Breast epithelium (tissue), 4 donors: ENCODE data around the gene BARX2. TPM values are rescaled to one million over a fixed set of nuclear protein-coding genes. Genes with fewer than 3 reads are reported as not detected.

Source experiments
- DNase-seq, 2 donors: peaks; one replicate each; pipeline ENCODE4 v3.0.0-alpha.2; 2019; ENCODE audit warnings: low spot score in 2 of 2
- H3K27ac ChIP-seq, 2 donors: fragments of 200-600 bp; sonication (generic) in 1 of 2; one replicate each; pipeline ENCODE4 v1.5.1; 2016 to 2019; ENCODE audit warnings: mild to moderate bottlenecking in 1 of 2
- H3K27me3 ChIP-seq, 2 donors: fragments of 200-600 bp; sonication (generic) in 1 of 2; one replicate each; pipeline versions ENCODE4 v1.5.1 to v1.6.0; 2017 to 2019; ENCODE audit warnings: control low read depth in 1 of 2, mild to moderate bottlenecking in 1 of 2
- H3K36me3 ChIP-seq: fragments of 200-600 bp; one replicate; pipeline ENCODE4 v1.5.1; 2019
- H3K4me1 ChIP-seq, 2 donors: fragments of 200-600 bp; sonication (generic); one replicate each; pipeline ENCODE4 v1.5.1; 2016 to 2019; ENCODE audit warnings: control low read depth in 1 of 2
- H3K4me3 ChIP-seq, 3 donors: fragments of 200-600 bp; sonication (generic); 1 replicate in 2 of 3; 2 replicates in 1 of 3; pipeline ENCODE4 v1.5.1; 2016 to 2019; ENCODE audit warnings: mild to moderate bottlenecking in 3 of 3, moderate library complexity in 2 of 3
- H3K9me3 ChIP-seq, 2 donors: fragments of 200-600 bp; sonication (generic) in 1 of 2; one replicate each; pipeline ENCODE4 v1.5.1; 2016 to 2019; ENCODE audit warnings: control low read depth in 1 of 2
- POLR2A ChIP-seq: fragments of 450-650 bp; IDR thresholded peaks from one replicate; pipeline ENCODE4 v1.6.1; 2016; ENCODE audit warnings: antibody characterized with exemption, mild to moderate bottlenecking, moderate library complexity
- POLR2AphosphoS5 ChIP-seq, 3 donors: sonication (generic); formaldehyde crosslinking; IDR thresholded peaks; one replicate each; pipeline ENCODE4 v1.6.1; 2017; ENCODE audit warnings: antibody characterized with exemption in 3 of 3
- intact Hi-C: fragments of 100-400 bp; cut with DNase I; formaldehyde crosslinking; loops from one replicate; pipeline ENCODE4 v1.15.1; 2023; ENCODE audit warnings: low total_unique reads
- total RNA-seq, 3 donors: library from RNA; depleted of rRNA; stranded (reverse); fragments of >200 nt; gene quantifications; one replicate each; pipeline ENCODE4 v1.1.0, GENCODE V29; 2016
- TF ChIP-seq, protein P1 (sequence below), 3 donors: fragments of 450-650 bp; IDR thresholded peaks; one replicate each; pipeline ENCODE4 v1.5.1; 2016 to 2017; ENCODE audit warnings: antibody characterized with exemption in 3 of 3, mild to moderate bottlenecking in 3 of 3, moderate library complexity in 3 of 3

BARX2 gene
- total RNA-seq, 3 donors from 2014 or later, result 8.2 to 19.5 TPM; not detected in 1

DNA sequence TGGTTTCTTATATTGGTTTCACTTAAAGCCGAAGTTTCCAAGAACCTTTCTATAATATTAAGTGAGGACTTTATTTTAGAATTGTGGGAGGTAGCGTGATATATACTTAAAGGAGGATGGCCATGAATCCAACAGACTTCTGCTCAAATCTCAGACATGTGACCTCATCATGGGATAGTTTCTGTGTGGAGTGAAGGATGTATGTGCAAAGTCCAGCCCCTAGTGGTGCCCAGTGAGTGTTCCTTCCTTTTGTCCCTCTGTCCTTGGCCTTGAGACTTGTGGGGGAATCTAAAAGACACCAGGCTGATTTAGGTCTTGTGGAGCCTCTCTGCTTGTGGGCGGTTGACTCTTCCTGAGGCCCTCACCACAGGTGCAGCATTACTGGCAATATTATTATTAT, 43.7 kb downstream of the BARX2 start:
- intact Hi-C loops, result no loop called here
- H3K4me3 ChIP-seq, result no peak overlapping the region
- DNase-seq, result no peak
- H3K36me3 ChIP-seq, result no peaks in the 10 kb centered on the region
- TF ChIP-seq, protein P1, sequence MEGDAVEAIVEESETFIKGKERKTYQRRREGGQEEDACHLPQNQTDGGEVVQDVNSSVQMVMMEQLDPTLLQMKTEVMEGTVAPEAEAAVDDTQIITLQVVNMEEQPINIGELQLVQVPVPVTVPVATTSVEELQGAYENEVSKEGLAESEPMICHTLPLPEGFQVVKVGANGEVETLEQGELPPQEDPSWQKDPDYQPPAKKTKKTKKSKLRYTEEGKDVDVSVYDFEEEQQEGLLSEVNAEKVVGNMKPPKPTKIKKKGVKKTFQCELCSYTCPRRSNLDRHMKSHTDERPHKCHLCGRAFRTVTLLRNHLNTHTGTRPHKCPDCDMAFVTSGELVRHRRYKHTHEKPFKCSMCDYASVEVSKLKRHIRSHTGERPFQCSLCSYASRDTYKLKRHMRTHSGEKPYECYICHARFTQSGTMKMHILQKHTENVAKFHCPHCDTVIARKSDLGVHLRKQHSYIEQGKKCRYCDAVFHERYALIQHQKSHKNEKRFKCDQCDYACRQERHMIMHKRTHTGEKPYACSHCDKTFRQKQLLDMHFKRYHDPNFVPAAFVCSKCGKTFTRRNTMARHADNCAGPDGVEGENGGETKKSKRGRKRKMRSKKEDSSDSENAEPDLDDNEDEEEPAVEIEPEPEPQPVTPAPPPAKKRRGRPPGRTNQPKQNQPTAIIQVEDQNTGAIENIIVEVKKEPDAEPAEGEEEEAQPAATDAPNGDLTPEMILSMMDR (IDR thresholded peaks at IDR 0.05), result no peak
- no peak for TF ChIP-seq POLR2A
- no peak for TF ChIP-seq POLR2AphosphoS5 (IDR thresholded peaks at IDR 0.05)
- no peaks in the 10 kb centered on the region for H3K9me3 ChIP-seq
- no peaks in the 10 kb centered on the region for H3K27me3 ChIP-seq
- H3K4me1 ChIP-seq, result no peaks in the 10 kb centered on the region
- no peak overlapping the region for H3K27ac ChIP-seq

DNA sequence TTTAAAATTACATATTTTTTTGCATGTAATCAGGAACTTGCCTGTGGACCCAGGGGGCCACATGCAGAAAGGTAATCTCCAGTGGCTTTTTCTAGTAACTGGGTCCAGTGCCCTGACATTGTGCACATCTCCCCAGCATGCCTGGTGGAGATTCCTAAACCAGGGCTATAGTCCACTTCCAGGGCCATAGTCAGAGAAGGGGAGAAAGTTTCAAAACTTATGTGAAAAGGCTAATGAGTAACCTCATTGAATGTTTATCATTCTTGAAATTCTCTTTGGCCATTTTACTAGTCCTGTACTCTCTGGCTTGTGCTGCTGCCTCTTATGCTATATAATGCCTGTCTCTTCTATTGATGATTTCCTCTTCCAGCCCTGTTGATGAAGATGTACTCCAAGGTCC, 47.8 kb downstream of the BARX2 start:
- TF ChIP-seq POLR2AphosphoS5 (IDR thresholded peaks at IDR 0.05) (no peak), POLR2A (no peak)
- TF ChIP-seq, protein P1 (IDR thresholded peaks at IDR 0.05), result no peak
- intact Hi-C loops, result no loop called here
- no peak for DNase-seq
- no peak overlapping the region for H3K27ac ChIP-seq
- no peaks in the 10 kb centered on the region for H3K36me3 ChIP-seq
- no peaks in the 10 kb centered on the region for H3K27me3 ChIP-seq
- H3K4me1 ChIP-seq, result no peaks in the 10 kb centered on the region
- no peaks in the 10 kb centered on the region for H3K9me3 ChIP-seq
- no peak overlapping the region for H3K4me3 ChIP-seq

DNA sequence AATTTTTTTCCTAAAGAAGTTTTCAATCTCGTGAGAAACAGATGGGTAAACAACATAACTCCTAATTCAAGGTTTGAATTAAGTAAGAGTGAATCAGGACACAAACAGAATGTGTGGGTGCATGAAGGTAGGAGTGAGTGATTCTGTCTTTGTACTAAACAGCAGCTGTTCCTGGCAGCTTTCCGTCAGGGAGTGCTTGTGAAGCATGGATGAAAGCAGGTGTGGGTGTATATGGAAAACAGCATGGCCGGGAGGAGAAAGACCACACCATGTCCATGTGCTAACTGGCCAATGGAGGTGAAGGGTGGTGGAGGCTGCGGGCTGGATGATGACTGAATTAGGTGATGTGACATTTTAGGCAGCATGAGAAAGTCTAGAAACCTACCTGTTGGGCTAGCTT, 49.6 kb downstream of the BARX2 start:
- no peak for DNase-seq
- intact Hi-C loops, result no loop called here

DNA sequence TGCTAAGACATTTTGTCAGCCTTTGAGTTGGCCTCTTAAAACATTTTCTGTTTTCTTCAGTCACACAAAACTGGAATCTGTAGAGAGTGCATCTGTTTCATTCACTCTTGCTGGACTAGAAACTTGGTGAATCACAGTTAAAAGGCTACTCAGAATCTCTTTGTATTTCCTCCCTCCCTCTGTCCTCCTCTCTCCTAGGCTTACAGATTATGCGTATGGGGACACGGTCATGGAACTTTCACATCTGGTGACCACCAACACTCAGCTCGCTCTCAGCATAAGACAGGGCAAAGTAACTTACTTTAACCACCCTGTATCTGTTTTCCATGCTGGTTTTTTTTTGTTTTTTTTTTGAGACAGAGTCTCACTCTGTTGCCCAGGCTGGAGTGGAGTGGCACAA, 50.4 kb downstream of the BARX2 start:
- no peaks in the 10 kb centered on the region for H3K36me3 ChIP-seq
- H3K4me1 ChIP-seq, result no peaks in the 10 kb centered on the region
- TF ChIP-seq POLR2A (no peak), POLR2AphosphoS5 (IDR thresholded peaks at IDR 0.05) (no peak)
- TF ChIP-seq, protein P1 (IDR thresholded peaks at IDR 0.05), result no peak
- peaks cover 0 to 3% of the 10 kb centered on the region in 2 donors for H3K9me3 ChIP-seq
- intact Hi-C loops, result no loop called here
- DNase-seq, result no peak
- no peaks in the 10 kb centered on the region for H3K27me3 ChIP-seq
- no peak overlapping the region for H3K27ac ChIP-seq
- no peak overlapping the region for H3K4me3 ChIP-seq

More for the DNA sequence above, 49.6 kb downstream of the BARX2 start:
- Histone ChIP-seq H3K27ac (no peak overlapping the region), H3K9me3 (no peaks in the 10 kb centered on the region), H3K27me3 (no peaks in the 10 kb centered on the region), H3K36me3 (no peaks in the 10 kb centered on the region), H3K4me3 (no peak overlapping the region), H3K4me1 (no peaks in the 10 kb centered on the region)
- TF ChIP-seq, protein P1 (IDR thresholded peaks at IDR 0.05), result no peak
- no peak for TF ChIP-seq POLR2AphosphoS5 (IDR thresholded peaks at IDR 0.05)

DNA sequence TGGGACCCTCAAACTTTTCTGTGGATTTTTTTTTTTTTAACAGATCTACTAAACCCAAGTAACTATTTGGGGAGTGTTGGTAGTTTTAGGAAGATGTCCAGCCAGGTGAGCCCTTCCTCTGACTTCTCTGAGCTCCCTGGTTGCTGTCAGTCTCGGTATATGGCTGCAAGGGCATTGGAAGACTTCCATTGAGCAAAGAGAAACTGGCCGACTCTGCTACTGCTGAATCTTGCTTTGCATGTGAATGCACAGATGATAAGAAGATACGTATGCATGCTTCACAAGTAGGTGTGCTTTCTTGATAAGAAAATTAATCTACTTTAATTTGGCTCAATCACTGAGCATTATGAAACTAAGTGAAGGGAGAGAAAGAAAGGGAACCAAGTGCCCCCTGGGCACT, 51.1 kb downstream of the BARX2 start:
- DNase-seq, result no peak
- Histone ChIP-seq H3K36me3 (no peaks in the 10 kb centered on the region), H3K4me1 (no peaks in the 10 kb centered on the region), H3K27ac (no peak overlapping the region), H3K27me3 (no peaks in the 10 kb centered on the region), H3K4me3 (no peak overlapping the region), H3K9me3 (peaks cover 0 to 8% of the 10 kb centered on the region in 2 donors)
- TF ChIP-seq, protein P1 (IDR thresholded peaks at IDR 0.05), result no peak
- TF ChIP-seq POLR2AphosphoS5 (IDR thresholded peaks at IDR 0.05) (no peak), POLR2A (no peak)
- intact Hi-C loops, result no loop called here
